GM18909 (cell line): Measurements from ENCODE around the gene TK2.
"Not testable (repeated sequence)": the region's sequence is repeated elsewhere in the genome, so short reads cannot be mapped to it uniquely, and the experiment has no call there.

Experiments used
- ATAC-seq: cut with Tn5 transposase; IDR thresholded peaks from one replicate; pipeline ENCODE4 v1.9.1; 2021; ENCODE audit warnings: mild to moderate bottlenecking; ENCODE audit not compliant: unreplicated experiment, poor library complexity

TK2 gene

GRCh38 chr16:66549284-66550131 is at the start of gene TK2:
TK2 (minus strand) TSS chr16:66550122; CDS start chr16:66550061, 61 bp downstream.
- peak; percentile 24 for ATAC-seq

- ATAC-seq: no peak
Observed at GRCh38 chr16:66598111-66598510, 48.2 kb upstream of the TK2 start.

GRCh38 chr16:66596986-66597848 is 47.3 kb upstream of the TK2 start:
- no peak for ATAC-seq

GRCh38 chr16:66596559-66596958 is 46.6 kb upstream of the TK2 start:
- not testable (repeated sequence) for ATAC-seq

GRCh38 chr16:66594739-66595138 is 44.8 kb upstream of the TK2 start:
- ATAC-seq: no peak

- no peak for ATAC-seq
Observed at GRCh38 chr16:66592814-66593213, 42.9 kb upstream of the TK2 start.

GRCh38 chr16:66592241-66592640 is 42.3 kb upstream of the TK2 start:
- ATAC-seq: no peak

- no peak for ATAC-seq
Observed at GRCh38 chr16:66591018-66591417, 41.1 kb upstream of the TK2 start.

GRCh38 chr16:66590322-66590721 is 40.4 kb upstream of the TK2 start:
- no peak for ATAC-seq

GRCh38 chr16:66588981-66589713 is 39.2 kb upstream of the TK2 start:
- peak; percentile 83 for ATAC-seq

- no peak for ATAC-seq
Observed at GRCh38 chr16:66587881-66588600, 38.1 kb upstream of the TK2 start.

- ATAC-seq: no peak
Observed at GRCh38 chr16:66585481-66586239, 35.7 kb upstream of the TK2 start.

- no peak for ATAC-seq
Observed at GRCh38 chr16:66581246-66581952, 31.5 kb upstream of the TK2 start.

- ATAC-seq: no peak
Observed at GRCh38 chr16:66580605-66581209, 30.8 kb upstream of the TK2 start.

- ATAC-seq: no peak
Observed at GRCh38 chr16:66578651-66579531, 29.0 kb upstream of the TK2 start, which contains the start of gene CMTM2. CMTM2 (plus strand) TSS chr16:66579463; CDS start chr16:66579608, 145 bp downstream.

GRCh38 chr16:66576296-66576695 is 26.4 kb upstream of the TK2 start:
- ATAC-seq: no peak

- ATAC-seq: no peak
Observed at GRCh38 chr16:66575060-66575459, 25.1 kb upstream of the TK2 start.
